HG02981 (cell line): ENCODE data around the gene HOXA11.
A peak's percentile ranks its signal among the peaks of the same experiment; 100 is the strongest.

ENCODE experiments used
- ATAC-seq: cut with Tn5 transposase; IDR thresholded peaks from one replicate; pipeline ENCODE4 v1.9.1; 2021; ENCODE audit warnings: mild to moderate bottlenecking, moderate library complexity; ENCODE audit not compliant: unreplicated experiment

Gene HOXA11

DNA sequence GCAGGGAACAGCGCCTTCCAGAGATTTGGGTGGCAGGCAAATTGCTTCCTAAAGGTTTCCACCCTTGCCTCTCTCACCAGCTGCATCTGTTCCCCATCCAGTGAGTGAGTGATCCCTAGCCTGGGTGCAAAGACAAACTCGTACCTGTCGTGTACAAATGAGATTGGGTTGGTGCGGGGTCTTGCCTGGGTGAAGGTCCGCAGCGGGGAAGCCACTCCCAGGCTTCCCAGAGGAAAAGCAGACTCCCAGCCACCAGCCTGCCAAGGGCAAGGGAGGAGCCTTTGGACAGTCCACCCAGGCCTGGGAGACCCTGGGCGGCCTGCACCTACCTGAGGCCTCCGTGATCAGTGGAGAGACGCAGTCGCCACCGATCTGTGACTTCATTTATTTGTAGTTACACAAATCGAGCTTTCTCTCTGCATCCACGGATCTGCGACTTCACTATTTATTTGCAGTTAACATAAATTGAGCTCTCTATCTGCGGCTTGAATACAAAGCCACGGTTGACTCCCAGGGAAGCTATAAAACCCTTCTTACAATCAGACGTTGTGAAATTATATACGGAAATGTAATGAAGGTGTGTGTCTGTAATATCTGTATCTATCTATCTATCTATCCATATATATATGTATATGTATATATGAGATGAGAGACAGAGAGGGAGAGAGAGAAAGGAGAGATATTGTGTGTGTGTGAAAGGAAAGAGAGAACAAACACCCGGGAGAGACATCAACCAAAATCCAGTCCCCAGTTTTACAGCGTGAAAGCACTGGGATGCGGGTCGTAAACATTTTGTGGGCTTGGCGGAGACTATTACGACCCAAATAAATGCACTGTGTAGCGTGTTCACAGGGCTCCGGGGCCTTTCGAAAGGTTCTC lies 25.5 kb downstream of the HOXA11 start:
- ATAC-seq: no peak

DNA sequence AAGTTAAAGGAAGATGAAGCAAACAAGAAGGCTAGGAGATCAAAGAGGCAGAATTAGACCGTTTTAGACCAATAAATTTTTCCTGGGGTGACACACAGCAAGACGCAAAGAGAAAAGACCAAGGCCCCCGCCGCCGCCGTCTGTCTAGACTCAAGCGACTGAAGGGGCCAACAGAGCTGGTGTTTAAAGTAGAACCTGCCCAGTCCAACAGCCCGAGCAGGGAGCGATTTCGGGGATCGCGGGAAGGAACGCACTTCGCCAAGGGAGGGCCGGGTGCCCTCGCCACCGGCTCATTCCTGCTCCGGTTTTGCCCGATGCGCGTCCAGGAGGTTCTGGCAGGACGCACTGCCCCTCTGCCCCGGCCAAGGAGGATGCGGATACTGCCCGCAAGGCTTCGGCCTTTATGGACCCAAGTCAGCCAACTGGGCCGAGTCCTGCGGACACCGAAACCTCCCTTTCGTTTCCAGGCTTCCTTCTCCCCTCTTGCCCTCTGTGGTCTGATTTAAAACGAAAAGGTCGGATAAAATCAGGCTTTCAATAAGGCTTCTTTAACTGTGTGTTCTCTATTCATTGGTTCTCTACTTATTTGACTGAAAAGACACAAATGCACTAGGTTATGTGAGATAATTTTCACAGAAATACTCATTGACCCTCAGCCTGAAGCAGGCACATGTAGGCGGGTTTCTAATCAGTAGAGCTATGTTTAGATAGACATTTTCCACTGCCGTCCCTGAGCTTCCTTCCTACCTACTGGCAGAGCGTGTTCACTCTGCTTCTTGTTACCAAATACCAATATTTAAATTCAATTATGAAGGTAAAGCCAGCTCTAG lies 26.4 kb downstream of the HOXA11 start:
- ATAC-seq: no peak

DNA sequence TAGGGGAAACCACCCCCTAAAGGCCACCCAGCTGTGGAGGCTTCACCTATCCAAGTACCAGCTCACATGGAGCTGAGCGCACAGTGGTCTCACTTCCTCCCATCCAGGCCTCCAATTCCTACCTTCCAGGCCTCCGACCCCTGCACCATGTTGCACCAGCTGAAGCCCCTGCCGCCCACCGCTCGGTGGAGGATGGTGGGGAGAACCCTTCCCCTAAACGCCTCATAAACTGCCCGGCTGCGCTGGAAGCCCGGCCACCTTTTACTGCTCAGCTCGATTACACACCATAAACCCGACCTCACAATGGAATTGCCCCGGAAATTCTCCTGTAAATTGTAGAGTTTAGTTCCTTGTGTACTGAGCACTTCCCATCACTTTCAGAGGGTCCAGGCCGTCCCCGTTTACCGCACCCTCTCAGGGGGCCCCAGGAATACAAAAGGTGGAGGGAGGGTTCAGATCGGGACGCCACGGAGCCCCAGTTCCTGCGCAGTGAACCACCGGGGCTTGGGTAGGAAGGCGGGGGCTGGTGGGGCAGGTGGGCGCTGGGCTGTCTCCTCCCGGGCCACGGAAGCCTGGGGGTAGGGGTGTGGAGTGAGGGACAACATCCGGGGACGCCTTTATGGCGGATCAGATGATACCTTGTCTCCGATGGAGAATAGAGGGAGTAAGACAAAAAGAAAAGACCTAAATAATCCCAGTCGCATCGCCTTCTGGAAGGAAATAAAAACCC lies 27.2 kb downstream of the HOXA11 start:
- ATAC-seq: no peak

DNA sequence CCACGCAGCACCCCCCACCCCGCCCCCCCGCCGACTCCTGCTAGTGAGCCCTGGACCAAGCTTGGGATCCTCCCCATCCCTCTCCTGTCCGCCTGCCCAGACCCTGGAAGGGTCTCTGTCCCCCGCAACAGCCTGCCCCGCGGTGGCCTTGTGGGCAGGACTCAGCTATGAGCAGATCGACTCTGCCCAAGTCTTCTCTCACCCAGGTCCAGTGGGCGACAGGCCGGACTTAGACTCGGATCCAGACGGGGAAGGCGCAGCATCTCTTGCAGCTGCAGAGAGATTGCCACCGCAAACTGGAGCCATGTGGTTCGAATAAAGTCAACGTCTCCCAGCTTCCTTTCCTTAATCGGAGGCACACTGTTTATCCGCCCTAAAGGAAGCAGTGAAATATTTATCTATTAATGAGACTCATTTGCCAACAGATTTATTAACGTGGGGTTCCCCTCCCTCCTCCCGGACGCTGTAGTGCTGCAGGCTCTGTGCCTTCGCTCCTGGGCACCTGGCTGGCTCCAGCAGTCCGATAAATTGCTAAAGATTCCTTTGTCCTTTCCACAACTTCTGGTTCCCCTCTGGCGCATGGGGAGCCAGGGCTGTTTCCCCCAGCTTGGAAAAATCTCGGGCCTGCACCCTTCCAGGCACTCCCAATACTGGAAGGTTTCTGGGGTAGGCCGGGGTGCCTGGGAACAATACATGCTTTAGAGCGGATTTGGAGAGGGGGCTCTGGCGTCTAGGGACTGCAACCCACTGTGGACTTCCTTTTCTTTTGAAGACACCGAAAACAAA lies 27.9 kb downstream of the HOXA11 start:
- no peak for ATAC-seq

DNA sequence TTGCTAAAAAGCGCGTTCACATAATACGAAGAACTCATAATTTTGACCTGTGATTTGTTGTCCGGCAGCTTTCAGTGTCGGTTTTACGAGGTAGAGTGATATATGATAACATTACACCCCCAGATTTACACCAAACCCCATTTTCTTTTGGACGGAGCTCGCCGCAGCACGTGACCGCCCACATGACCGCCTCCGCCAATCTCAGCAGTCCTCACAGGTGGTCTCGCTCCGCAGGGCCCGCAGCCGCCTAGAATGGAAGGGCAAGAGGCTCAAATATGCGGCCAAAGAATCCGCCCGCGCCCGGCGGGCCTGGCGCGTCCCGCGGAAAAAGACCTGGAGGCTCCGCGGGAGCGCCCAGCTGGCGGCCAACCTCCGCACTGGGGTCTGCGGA lies 28.5 kb downstream of the HOXA11 start, which contains the start of gene HOXA7:
Gene HOXA7 (minus strand): TSS at position 168 of the 391 bp plus-strand sequence. CDS start 130 bp downstream, at position 38.
- no peak for ATAC-seq

DNA sequence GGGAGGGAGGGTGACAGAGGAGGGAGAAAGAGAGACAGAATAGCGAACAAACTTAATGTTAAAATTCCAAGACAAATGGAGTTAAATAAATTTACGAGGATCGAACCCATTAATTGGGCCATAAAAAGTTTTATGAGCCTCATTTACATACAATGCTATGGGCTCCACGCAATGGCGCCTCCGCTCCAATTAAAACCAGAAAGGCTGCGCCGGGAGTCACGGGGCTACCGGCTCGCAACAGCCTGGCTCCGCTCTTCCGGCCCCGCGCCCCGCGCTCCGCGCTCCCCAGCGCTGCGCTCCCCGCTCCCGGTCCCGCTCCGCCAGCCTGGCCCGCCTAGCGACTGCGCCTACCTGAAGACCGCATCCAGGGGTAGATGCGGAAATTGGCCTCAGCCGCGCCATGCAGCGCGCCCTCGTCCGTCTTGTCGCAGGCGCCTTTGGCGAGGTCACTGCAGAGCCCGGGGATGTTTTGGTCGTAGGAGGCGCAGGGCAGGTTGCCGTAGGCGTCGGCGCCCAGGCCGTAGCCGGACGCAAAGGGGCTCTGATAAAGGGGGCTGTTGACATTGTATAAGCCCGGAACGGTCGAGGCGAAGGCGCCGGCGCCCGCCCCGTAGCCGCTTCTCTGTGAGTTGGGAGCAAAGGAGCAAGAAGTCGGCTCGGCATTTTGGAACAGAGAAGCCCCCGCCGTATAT lies 29.1 kb downstream of the HOXA11 start:
- ATAC-seq: no peak

DNA sequence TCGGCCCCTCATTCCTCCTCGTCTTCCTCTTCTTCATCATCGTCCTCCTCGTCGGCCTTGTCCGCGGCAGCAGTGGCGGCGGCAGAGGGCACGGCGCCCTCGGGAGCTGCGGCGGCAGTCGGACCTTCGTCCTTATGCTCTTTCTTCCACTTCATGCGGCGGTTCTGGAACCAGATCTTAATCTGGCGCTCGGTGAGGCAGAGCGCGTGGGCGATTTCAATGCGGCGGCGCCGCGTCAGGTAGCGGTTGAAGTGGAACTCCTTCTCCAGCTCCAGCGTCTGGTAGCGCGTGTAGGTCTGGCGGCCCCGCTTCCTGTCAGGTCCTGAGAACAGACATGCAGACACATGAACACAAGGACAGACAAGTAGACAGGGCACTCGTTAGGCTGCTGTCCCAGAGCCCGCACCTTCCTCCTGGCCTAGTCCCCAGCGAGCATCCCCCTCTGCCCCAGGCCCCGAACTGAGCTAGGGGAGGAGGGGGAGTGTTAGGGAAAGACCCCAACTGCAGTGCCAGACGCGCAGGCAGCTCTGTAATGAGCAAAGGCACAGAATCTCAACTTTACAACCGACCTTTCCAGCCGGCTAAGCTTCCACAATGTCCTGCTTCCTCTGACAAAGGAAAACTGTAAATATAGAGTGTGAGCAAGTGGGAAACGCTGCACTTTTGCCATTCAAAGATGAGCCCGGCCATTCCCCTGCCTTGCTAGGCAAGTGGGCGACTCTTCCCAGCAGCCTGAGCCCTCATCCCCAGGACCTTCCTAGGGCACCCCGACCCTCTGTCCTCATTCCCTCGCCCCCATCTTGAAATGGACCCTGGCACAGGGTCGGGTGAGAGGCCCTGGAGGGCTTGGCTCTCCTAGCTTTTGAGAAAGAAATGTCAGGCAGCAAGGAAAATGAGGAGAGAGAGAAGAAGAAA lies 29.9 kb downstream of the HOXA11 start:
- ATAC-seq: no peak

DNA sequence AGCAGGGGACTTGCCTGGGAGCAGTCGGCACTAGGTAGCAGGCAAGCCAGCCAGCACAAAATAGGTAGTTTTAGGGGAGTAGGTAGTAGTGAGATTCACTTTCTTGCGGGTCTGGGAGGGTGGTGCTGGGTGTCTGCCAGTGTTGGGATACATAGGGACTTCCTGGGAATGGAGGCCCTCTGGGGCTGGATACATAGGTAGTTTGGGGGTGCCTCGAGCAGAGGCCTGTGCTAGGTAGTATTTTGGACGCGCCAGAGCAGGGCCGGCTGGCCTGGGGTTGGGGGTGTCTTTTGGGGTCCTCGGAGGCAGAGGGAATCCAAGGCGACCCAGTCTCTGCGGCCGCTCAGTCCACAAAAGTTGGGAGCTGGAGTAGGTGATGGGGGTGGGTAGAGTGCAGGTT lies 30.7 kb downstream of the HOXA11 start:
- ATAC-seq: no peak

DNA sequence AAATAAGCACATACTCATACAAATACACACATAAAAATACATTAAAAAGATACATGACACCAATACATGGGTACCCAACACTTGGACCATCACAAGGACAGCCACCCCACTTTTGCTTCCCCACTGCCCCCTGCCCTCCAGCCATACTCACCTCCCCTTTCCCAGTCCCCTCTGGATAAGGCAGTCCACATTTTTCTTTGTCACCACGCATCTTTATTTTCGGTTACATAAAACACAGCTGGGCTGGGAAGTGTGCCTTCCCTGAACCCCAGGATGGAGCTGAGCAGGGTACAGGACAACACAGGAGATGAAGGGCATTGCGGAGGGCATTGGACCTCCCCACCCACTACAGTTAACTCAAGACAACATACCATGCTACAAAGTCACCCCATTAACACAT lies 31.5 kb downstream of the HOXA11 start:
- ATAC-seq: no peak

DNA sequence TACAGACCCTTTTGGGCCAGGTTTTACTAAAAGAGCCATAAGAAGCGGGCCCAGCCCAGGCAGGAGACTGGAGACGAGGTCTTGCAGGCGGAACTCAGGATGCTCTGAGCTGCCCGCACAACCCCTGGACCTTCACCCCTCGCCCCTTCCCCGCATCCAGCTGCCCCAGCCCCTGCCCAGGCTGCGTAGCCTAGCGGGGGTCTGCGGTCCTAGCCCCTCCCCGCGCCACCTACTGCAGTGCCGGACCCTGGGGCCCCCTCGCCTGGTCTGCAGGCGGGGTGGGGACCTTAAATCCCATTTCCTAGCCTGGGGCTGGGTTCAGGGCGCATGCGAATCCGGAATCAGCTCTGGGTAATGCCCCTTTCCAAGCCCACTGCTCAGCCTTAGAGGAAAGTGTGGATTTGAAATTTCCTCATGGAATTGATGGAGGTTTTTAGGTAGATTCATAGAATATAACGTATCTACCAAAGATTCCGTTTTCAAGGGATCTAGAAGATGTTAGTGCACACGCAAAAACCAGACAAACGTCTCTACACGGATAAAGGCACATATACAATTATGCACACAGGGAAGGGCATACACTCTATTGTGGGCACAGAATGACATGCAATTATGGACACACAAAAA lies 32.1 kb downstream of the HOXA11 start:
- ATAC-seq: no peak

DNA sequence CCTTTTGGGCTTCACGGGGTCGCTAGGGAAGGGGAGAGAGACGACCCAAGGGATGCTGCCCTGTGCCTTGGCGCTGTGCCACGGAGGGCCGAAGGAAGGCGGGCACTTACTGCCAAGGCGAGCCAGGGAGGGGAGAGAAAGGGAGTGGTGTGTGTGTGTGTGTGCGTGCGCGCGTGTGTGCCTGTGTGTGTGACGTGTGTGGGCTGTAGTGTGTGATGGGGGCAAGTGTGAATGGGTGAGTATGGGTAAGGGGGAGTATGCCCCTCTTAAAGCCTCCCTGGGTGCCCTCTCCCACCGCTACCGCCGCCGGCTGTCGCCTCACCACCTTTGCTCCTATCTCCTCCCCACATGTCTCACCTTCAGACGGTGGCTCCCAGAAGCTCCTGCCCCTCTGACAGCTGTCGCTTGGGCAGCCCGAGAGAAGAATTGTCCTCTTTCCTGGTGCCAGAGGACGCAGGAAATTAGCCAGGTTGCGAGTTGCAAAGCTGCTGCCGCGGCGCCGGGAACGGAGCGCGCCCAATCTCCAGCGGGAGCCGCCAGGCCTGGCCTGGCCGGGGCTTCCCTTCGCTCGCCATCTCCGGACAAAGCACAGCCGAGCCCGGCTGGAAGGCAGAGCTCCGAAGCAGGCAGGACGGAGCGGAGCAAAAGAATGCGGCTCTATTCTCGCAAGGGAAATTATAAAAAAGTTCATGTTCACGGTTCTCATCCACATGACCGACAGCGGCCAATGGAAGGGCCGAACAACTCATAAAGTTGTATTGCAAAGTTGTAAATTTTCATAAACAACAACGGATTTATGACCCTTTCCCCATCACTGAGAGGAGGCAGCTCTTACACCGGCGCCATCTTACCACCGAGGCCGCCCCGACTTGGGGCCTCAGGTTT lies 32.9 kb downstream of the HOXA11 start, which contains the start of gene HOXA3:
Gene HOXA3 (minus strand): TSS at position 653 of the 885 bp plus-strand sequence. CDS start 41,943 bp downstream, outside the sequence.
- no peak for ATAC-seq

DNA sequence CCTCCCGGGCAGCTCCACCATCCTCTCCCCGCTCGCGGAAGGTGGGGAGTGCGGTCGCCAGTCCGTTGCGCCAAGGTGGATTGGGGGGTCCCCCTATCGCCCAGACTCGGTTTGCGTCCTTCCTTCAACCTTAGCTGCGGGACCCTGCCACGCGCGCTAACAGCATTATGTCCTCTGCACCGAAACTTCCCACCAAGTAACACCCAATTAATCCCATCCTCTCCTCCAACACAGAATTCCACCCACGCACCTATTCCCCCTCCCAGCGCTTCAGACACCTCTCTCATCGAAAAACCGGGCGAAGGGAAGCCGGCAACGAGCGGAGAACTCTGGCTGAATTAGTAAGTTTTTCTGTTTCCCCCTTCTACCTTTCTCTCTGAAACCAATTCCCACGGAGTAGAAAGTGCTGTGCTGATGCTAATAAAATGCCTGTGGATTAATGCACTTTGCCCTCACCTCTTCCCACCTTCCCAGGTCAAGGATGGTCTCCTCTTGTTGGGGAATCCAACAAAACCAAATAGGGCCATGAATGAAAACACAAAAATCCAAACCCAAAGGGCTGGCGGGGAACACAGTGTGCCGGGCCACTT lies 33.6 kb downstream of the HOXA11 start:
- no peak for ATAC-seq

DNA sequence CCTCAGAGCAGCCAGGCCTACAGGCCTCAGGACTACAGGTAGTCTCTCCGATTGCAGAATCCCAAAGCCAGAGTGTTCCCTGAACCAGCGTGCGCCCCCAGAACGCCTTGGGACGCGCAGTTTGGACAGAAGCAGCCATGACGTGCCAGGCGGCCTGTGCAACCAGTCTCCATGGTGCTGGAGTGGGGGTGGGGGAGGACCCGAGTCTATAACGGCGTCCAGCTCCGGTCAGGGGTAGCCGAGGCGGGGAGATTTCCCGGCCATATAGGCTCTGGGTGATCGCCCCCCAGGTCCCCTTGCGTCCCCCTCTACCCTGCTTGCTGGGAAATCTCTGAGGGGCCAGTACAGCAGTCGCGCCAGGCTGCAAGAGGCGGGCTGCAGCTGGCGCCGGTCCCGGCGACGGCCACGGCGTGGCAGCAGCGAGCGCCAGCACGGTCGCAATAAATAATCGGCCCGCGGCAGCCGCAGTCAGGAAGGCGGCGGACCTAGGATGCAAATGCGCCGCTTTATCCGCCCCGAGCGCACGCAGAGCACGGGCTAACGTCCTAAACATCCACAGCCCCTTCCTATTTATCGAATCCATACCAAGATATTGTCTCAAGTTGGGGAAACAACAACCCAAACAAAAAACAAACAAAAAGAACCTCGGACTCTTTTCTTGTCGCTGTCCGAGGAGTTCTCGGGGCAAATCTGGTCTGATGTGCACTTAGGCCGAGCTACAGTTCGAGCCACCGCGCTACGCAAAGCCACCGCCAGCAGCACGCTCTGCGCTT lies 34.3 kb downstream of the HOXA11 start:
- ATAC-seq: peak; percentile 76

DNA sequence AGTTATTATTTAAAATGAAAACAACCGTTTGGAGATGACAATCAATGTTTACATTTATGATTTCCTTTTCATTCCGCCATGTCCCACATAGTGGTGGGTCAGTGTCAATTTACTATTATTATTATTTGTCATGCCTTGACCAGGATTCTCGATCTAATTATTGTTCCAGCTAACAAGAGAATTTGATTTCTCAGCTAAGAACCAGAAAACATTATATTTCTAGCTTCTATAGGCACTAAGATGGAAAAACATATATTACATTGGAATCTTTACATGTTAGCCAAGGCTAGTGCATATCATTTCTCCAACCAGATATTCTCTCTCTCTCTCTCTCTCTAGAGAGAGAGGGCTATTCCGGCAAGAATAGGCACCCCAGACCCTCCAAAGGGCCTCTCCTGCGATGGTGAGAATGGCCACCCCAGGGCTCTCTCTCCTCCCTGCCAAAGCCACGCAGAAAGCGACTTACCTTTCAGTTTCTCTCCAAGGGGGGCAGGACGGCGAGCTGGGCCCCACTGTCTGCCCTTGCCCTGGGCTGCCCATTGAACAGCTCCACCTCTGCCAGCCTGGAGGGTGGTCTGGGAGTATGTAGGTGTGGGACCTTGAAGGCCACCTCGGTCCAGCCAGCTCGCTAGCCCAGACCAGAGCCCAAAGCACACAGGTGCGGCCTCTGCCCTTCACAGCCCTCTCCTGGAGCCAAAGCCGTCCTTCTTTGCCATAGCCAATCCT lies 35.0 kb downstream of the HOXA11 start:
- ATAC-seq: no peak
